CD4-positive, alpha-beta T cell treated with Interleukin-6 for 4 hours (primary cell): ENCODE results near the gene ARHGAP24.

ENCODE experiments used
- DNase-seq: peaks from one replicate; pipeline ENCODE4 v3.0.0-alpha.2; 2020; ENCODE audit warnings: mixed read lengths

Gene ARHGAP24

DNA sequence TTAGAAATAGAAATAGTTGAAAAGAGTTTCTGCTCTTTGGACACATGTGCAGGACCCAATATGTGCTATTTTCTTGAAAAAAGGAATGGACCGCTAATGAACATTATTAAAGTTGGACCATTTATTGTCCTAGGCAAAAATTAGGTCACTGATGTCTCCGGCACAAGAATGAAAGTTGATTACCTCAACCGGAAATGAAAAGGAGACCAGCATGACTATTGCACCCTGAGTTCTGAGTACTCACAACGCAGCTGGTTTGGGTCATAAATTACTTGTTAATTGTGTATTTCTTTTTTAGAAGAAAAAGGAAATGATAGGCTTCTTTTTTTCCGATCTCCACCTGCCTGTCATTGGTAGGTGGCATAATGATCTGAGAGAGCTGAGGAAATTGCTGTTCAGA, 232.7 kb downstream of the ARHGAP24 start:
- DNase-seq: no peak

DNA sequence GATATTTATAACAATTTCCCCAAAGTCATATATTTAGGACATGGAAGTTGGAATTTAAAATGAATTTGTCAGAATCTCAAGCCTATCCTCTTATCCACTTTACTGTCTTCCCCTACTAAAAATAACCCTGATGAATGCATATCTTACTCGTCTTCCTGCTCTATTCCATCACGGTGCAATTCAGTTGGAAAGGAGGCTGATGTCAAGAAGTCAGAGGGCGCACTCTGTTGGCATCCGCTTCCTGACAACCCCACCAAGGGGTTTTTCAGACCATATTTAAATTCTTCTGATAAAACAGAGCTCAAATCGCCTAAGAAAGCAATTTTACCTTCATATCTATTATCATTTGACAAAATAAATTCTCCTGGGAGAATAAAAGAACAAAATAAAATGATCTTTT, 233.5 kb downstream of the ARHGAP24 start:
- no peak for DNase-seq

DNA sequence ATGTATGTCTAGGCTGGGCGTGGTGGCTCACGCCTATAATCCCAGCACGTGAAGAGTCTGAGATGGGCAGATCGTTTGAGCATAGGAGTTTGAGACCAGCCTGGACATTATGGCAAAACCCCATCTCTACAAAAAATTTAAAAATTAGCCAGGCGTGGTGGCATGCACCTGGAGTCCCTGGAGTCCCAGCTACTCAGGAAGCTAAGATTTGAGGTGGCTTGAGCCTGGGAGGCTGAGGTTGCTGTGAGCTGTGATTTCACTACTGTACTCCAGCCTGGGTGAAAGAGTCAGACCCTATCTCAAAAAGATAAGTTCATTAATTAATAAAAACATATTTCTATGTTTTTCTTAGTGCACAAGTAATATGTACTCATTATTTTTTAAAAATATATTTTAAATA, 238.1 kb downstream of the ARHGAP24 start:
- DNase-seq: no peak

DNA sequence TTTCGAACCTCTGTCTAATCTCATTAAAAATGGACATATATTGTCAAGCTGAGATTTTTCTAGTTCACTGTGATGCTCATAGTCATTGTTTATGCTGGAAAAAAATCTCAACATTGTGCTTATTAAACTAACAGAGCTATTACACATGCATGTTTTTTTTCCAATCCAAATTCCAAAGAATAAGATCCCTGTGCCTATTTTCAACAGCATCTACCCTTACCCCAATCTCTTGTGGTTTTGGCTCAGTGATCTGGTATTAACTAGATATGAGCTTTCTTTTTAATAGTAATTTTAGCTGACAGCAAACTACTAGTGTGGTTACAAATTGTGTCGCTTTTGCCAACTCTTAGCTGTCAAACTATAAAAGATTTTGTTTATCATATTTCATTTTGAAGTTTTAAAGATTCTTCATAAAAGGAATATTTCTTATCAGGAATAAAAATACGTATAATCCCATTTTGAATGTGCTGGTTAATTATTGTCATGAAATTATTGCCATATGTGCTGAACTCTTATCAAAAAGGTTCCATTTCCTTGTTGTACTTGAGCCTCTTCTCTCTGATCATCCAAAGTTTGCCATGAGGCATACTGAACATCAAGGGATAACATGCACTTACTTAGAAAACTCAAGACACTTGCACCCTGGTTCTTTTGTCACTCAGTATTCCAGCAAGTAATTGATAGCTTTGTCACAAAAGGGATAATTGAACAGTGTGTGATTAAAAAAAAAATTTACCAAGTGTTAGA, 241.2 kb downstream of the ARHGAP24 start:
- no peak for DNase-seq

DNA sequence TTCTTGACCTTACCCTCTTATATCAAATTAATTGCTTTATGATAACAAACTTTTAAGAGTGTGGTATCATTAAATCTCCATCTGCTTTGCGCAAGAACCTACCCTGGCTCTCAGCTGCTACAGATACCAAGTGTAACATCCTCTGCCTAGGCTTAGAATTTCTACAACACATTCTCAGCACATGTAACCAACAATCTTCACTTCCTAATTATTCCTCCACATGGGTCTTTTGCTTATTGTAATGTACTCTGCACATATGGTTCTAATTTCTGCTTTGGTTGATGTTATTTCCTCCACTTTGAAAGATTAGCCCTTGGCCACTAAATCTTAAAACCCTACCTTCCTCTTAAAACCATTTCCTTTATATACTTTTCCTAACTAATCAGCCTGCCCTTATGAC, 242.4 kb downstream of the ARHGAP24 start:
- no peak for DNase-seq

DNA sequence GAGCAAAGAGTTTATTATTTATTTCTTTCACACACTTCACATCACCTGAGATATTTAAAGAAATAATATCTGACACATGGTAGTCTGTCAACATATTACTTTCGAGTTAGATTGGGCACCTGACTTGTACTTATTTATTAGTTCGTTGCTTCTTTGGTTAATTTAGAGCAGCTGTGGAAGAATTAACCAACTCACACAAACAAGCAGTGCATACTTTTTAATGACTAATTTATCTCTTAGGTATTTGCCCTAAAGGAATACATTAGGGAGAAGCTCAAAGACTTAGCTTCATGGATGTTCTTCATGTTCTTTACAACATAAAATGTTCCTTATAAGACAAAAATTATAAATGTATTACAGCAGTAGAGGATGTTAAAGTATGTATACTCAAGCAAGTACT, 242.9 kb downstream of the ARHGAP24 start:
- DNase-seq: no peak

DNA sequence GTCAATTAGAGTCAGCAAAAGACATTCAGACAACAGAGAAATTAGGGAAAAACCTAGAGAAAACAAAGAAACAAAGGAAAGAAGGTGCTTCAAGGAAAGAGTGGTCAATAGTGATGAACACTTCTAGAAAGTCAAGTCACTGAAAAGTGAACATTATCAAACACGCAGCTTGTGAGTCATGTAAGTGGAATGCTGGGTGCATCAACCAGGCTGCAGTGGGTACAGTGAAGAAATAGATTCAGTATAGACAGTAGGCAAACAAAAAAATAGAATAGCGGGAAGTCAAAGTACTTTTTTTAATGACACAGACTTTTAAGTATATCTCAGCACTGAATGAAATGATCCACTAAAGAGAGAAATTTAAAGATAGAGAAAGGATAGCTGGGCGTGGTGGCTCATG, 245.8 kb downstream of the ARHGAP24 start:
- no peak for DNase-seq

DNA sequence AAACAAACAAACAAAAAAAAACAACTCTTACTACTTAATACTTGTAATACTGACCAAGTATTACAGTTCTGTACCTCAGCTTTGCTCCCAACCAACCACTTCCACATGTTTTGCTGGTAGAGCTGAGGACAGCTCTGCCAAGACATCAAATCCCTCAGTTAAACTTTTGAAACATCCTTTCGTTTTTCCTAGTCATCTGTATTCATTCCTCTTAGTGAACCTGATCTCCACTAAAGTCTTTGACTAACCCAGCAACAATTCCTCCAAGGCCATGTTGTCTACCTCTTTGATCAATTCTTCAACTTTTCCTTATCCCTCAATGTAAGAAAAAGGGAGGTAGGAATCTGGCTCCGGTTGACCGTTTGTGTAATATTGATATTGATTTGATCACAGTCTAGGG, 247.5 kb downstream of the ARHGAP24 start:
- DNase-seq: no peak

DNA sequence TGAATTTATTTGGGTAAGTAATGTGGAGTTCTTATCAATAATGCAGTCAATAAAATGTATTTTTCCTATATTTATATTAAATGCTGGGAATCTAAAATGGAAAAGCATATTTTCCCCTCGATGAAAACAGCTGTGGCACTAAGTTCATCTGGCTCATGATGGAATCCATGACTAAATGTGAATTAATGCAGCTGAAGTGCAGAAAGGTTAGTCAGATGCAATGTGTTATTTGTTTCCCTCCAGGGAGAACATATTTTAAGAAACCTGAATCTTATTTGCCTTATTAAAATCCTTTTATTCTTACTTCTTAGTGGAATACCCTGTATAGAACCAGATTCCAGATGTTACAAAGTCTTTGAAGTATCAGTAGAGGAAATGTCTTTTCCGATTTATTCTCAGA, 247.9 kb downstream of the ARHGAP24 start:
- no peak for DNase-seq

DNA sequence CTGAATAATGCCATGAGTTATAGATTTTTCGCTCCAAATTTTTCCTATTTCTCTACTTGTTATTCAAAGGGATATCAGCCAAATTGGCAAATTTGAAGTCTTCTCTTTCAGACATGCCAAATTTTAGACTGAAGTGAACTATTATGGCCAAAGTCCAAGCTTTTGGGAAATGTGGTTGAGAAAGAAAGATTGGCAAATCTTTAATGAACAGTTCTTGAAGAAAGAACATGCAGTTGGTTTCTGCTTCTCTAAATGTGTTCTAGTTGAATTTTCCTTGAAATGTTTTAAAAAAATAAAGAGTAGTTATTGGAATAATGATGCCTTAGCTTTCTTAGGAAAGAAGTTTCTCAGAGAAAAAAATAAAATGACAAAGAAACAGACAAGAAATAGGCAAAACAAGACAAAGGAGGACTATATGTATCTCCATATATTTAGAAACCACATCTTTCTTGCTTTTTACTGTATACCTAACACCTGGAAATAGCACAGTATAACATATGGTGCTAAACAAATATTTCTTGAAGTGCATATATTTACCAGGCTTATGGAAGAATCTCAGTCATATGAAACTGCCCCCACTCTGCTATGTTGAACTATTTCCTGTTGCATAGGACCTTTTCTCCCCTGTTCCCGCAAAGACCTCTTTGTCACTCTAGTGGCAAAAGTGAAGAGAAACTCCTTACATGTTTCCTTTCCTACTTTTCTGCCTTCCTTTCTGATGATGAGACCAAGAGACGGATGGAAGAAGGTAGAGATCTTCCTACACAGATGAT, 250.0 kb downstream of the ARHGAP24 start:
- no peak for DNase-seq

DNA sequence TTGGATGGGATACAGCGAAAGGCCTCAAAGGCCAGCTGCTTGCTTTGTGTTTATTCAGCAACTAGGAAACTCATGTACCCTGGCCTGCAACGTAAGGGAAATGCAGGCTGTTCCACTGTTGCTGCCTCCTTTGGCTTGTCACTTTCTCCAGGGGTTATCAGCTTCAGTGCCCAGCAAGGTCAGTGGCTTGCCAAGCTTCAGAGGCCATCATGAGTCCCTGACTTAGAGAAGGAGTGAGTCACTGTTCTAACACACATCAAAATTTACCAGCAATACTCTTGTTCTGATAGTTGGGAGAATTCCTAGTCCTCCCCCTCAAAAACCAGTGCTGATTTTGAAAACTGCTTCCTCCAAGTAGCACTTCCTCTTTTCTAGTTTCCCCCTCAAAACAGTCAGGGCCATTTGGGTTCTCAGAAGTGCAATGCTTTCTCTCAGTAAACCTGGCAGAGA, 250.8 kb downstream of the ARHGAP24 start:
- DNase-seq: no peak

DNA sequence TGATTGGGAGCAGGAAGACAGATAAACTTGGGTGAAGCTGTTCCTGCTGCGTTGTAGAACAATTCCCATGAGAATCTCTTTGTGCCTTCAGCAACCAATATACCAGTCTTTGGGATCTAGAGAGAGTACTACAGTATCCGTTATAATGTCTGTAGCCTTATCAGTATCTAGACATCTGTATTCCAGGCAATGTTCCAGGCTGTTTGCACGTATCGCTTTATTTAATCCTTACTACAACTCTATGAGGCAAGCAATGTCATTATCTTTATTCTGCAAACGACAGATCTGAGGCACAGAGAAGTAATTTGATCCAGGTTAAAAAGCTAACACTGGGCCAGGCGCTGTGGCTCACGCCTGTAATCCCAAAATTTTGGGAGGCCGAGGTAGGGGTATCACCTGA, 251.6 kb downstream of the ARHGAP24 start:
- DNase-seq: no peak

DNA sequence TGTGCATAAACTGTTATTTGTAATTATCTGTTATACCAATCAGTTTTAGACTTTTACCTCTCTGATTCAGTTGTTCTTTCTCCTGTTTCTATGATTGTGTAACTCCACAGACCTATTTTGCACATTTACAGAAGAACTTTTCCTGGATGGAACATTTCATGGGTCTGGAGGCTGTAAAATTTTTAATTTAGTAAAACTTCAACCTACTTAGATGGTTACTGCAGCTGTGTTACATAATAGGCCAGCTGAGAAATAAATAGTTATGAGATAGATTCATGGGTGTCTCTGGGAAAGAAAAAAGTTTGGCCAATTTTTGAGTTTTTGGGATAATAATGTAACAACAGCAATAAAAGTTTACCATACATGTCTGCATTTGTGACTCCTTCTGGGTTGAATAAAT, 253.5 kb downstream of the ARHGAP24 start:
- DNase-seq: no peak

DNA sequence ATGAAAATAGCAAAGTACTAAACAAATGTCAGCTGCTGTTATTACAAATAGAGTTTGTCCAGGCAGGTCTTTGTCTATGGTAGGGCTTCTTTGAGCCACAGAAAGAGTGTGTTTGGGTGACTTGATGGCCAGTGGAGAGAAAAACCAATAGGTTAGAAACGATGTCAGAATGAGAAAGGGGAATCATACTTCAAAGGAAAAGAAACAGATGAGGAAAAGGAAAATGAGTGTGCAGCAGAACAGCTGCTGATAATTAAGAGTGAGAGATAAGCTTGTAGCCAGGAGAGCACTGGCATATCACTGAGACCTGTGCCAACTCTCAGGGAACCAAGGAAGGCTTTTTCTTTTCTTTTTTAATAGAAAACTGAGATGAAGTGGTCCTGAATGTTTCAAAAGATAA, 257.2 kb downstream of the ARHGAP24 start:
- no peak for DNase-seq

DNA sequence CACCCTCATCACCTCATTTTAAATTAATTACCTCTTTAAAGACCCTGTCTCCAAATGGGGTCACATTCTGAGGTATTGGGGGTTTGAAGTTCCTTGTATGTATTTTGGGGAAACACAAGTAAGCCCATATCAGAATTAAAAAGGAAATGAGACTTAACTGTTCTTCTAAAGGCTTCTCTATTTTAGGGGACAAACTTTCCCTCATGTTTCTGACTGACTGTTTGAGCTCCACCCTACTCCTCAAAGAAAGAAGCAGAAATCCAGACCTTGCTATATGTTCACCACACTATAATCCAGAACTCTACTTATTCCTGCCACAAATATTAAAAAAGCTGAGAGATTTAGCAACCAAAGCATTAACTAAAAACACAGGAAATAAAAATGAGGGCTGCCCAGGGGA, 258.8 kb downstream of the ARHGAP24 start:
- no peak for DNase-seq

DNA sequence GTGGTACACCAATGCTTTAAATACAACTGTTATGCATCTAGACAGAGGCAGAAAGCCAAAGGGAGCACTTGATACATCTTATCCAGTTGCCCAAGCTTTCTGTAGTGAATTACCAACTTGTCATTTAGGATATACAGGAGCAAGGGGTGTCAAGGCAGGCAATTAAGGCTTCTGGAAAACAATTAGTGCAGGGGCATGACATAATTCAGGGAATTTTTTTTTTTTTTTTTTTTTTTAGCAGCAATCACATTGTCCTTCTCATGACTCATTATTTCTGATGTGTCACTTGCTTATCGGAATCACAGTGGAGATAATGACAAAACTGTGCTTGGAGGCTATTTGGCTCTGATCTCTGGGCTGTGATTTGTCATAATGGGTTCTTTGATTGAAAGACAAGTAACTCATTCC, 259.5 kb downstream of the ARHGAP24 start:
- no peak for DNase-seq

DNA sequence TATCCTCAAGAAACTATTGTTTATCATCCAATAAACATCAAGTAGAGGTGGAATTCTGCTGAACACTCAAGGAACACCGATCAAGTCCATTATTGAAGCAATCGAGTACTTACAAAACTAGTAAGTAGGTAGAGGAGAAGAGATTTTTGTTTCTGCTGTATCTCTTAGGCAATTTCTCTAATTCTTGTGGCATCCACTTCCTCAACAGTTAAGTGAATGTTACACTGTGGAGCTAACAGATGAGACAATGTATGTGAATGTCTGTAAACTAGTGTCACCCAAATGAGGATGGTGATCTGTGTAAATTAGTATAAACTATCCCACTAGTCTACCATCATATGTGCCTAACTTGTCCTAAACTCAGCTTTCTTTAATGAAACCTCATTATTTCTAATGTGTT, 261.6 kb downstream of the ARHGAP24 start:
- no peak for DNase-seq

DNA sequence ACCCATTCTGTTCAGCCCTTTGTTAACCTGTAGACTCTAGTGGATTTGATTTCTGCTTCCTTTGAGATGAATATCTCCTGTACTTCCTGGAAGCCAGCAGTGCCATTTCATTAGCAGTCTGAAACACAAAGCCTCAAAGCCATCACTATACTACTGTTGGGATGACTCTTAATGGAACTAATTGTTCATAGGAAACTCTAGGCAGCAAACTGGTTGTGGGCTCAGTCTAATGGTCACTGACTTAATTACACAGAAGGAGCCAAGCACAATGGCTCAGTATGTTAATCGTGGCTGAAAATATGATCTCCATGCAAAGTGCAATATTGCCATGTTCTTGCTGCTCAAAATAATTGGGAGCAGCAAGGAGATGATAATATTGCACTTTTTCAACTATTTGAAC, 262.3 kb downstream of the ARHGAP24 start:
- no peak for DNase-seq

DNA sequence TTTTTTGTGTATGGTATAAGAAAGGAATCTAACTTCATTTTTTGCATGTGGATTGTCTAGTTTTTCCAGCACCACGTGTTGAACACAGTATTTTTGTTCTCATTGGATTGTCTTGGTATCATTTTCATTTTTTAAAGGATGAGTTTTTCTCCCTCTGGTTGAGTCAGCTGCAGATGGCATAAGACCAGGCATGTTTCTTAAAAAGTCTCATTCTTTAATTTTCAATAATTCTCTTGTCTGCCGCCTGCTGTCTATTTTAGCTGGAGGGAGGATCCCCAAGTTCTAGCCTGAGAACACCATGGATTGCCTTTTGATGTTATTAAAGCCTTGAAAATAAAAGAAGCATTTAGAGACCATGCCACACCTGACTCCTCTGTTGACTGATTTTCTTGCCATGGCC, 263.8 kb downstream of the ARHGAP24 start:
- no peak for DNase-seq

DNA sequence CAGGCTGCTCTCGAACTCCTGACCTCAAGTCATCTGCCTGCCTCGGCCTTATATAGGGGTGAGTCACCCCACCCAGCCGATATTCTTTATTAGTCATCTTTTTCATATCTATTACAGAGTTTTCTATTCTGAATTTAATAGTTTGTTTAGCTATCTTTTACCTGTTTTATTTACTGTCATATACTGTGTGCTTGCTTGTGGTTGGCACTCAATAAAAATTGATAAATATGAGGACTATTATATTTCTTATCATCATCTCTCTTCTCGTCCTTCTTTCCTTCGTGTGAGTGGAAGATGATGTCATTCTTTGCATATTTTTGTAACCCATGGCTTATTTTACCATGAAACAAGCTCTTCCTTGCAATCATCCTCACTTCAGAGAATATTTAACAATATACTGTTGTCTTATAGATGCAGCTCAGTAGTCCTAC, 265.5 kb downstream of the ARHGAP24 start:
- no peak for DNase-seq

DNA sequence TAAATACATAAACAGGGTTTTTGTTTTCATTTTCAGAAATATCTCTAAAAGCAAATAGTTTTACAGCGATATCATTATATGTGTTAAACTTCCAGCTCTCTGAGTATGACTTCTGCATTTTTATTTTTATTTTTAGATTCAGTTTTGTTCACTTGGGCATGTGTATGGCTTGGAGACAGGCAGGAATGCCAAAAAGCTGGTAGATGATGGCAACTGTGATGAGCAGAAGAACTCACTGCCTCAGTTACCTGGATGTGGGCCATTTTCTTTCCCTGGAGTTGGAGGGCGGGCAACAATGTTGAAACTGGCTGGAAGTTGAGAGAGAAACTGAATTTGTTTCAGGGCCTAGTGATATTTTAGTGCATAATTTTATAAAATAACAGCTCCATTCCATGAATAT, 266.4 kb downstream of the ARHGAP24 start:
- no peak for DNase-seq

DNA sequence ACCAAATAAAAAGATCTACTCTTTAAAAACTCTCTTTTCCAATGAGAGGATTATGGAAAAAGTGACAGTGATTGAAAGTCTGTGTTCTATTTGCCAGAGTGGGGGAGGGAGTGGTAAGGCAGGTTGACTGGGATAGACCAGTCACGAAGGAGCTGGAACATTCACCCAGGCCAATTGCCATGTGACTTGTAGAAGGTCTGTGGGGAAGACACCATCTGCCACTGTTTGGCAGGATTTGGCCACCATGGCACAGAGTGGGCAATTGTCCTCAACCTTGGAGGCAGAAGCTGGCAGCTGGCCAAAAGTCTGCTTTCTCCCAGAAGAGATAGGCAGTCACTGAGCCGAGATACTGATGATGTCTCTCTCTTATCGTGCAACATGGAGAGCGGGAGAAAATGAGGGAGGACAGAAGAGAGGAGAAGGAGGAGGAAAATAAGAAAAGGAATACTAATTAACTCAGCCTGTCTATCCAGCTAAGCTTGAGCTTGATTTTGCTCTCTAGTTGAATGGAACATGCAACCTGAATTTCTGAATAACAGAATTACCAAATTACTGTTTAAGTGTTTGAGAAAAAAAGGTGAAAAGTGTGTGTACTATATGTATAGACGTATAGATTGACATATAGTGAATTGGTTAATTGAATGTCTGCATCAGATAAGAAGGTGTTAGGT, 267.1 kb downstream of the ARHGAP24 start:
- DNase-seq: no peak

DNA sequence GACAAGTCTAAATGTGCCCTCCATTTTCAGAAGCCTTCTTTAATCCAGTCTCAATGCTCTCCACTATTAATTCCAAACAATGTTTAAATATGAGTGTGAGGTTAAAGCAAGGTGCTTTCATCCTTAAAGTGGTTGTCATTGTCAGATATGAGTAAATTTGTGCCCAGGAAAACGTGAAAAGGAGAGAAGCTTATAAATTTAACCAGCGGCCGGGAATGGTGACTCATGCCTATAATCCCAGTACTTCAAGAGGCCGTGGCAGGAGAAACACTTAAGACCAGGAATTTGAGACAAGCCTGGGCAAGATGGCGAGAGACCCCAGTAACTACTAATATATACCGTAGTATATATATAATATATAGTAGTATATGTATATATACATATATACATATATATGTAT, 270.0 kb downstream of the ARHGAP24 start:
- DNase-seq: no peak

DNA sequence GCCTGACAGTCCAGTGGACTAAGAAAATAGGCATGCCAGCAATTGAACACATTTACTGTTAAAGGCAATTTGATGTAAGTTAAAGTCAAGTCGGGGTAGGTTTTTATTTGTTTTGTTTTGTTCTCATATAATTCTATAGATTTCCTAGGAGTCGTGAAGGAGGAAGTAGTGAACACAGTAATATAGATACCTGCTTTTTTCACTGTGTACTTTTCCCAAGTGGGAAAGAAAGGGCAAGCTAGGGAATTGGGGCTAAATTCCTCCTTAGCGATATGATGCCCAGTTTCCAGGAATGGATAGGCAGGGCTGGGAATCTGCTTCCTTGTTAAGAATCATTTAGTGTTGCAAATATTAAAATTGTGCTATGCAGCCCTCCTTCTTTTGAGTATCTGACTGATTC, 271.0 kb downstream of the ARHGAP24 start:
- DNase-seq: no peak
